NCI-H2029 treated with DMSO at 0.1 percent for 48 hours (cell line): ENCODE measurements around the gene KCTD1.
A peak's percentile ranks its signal among the peaks of the same experiment; 100 is the strongest.

Experiments
- DNase-seq: peaks from one replicate; lab custom pipeline; 2025; lab: John Stamatoyannopoulos, UW

The KCTD1 gene

GRCh38 chr18:26424428-26425147, 123.8 kb downstream of the KCTD1 start:
- DNase-seq, result no peak

GRCh38 chr18:26422472-26423162, 125.7 kb downstream of the KCTD1 start:
- DNase-seq, result no peak

DNA sequence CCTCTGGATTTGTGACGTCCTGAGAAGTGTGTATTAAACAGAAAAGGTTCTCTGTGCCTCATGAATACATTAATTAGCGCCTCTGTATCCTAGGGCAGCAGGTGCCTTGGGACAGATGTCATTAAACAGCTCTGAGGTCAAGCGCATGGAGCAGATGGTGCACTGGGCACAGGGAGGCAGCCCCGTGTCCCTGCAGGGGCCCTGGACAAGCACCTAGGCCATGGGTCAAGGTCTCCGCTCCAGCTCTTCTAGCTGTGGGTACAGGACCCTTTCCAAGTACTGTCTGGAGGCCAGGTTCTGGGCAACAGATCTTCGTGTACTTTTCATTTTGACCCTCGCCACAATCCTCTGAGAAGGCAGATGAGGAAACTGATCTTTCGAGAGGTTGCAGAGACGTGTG, 126.4 kb downstream of the KCTD1 start:
- no peak for DNase-seq

GRCh38 chr18:26421503-26421902, 126.8 kb downstream of the KCTD1 start:
- no peak for DNase-seq

GRCh38 chr18:26419746-26420145, 128.6 kb downstream of the KCTD1 start:
- no peak for DNase-seq

GRCh38 chr18:26418225-26418624, 130.1 kb downstream of the KCTD1 start:
- no peak for DNase-seq

DNA sequence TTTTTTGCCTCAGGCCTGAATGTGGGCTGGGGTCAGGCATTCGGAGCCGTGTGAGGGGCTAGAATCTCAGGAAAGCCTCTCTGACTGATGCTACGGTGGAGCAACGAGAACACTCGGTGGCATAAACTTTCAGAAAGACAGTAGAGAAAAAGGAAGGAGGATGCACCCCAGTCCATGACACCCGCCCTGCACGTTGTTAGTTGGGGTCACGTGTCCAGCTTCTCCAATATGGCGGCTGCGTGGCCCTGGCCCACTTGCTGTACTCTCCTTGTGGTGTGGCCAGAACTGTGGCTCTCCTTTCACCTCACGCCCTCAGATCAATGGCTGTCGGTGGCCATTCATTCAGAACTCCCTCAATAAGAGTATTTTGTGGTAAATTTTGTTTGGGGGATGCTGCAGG, 131.2 kb downstream of the KCTD1 start:
- DNase-seq, result no peak

- DNase-seq, result no peak
Observed at GRCh38 chr18:26416652-26417150, 131.7 kb downstream of the KCTD1 start.

DNA sequence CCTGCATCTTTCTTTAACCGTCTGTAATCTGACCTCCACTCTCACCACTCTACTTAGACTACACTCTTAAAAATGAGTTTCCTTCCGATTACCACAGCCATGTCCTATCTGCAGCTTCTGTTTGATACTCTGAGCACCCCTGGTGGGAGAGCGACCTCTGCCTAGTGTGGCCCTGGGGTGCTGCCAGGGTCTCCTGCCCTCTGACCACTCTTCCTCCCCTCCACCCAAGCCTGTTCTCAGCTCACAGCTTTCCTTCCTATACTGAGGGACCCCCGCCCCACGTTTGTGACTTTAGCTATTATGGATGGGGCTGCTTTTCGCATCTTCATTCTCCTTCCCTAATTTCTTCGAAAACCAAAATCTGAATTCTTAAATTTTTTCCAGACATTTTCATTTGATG, 132.7 kb downstream of the KCTD1 start:
- no peak for DNase-seq

- no peak for DNase-seq
Observed at GRCh38 chr18:26414901-26415440, 133.4 kb downstream of the KCTD1 start.

GRCh38 chr18:26409091-26409490, 139.3 kb downstream of the KCTD1 start:
- DNase-seq, result no peak

- DNase-seq, result no peak
Observed at GRCh38 chr18:26407736-26408601, 140.4 kb downstream of the KCTD1 start.

DNA sequence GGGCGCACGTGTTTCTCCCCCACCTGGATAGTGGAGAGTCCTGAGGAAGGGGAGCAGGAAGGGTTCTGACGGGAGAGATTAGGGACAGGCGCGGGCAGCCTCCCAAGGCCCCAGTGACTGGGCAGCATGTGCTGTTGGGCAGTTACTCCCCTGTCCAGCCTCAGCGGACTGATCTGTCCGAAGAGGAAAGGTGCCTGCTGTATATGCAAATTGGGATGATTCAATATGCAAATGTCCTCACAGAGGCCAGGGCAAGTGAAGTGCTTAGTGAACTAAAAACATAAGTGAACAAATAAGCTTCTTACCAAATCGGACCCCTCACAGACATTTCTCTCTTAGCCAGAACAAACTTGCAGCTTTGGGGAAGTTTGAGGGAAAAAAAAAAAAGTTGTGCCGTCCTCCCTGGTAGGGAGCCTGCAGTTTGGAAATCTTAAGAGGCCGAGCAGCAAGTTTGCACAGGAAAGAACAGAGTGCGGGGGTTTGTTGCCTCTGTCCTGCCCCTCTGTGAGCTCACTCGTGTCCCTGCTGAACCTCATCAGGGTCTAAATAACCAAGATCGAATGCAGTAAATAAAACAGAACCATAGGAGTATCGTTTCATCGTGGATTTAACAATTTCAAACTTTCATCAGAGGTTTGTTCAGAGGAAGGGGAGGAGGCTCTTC, 141.4 kb downstream of the KCTD1 start:
- no peak for DNase-seq

GRCh38 chr18:26406324-26406723, 142.0 kb downstream of the KCTD1 start:
- no peak for DNase-seq

DNA sequence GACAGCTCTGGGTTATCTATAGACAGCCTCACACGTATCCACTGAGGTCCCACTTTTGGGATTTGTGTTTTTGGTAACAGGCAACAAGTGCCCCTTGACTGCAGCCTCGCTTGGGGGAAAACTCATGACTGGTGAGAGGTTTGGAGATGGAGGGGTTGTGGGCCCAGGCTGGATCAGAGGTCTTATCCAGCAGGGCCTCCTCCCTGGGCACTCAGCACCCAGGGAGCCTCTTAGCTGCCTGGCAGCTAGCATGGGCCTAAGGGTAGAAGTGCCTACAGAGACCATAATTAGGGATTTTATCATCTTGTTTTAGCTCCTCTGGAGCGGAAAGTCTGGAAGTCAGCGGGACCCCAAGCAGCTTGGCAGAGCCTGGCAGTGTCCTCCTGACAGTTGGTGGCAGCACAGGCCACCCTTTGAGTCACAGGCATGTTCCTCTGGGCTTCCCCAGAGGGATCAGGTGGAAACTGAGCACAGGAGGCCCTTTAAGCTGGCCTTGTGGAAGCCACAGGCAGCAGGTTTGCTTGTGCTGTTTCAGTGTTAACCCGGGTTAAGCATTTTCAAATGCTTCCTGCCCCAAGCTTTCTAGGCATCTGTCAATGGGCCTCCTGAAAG, 143.1 kb downstream of the KCTD1 start:
- DNase-seq, result peak; percentile 21
